PC-3 (cell line): ENCODE results near the gene KDM4B. TPM values are rescaled to one million over a fixed set of nuclear protein-coding genes. Genes with fewer than 3 reads are reported as not detected.

Experiments used
- ATAC-seq: fragments of 200-7000 bp; cut with Tn5 transposase; 2 replicates; pipeline ENCODE4 v1.9.1; 2020; ENCODE audit warnings: mild to moderate bottlenecking, moderate library complexity
- BruUV-seq: library from RNA; stranded (reverse); fragments of 400-500 nt; replicated peaks from 2 replicates; lab custom pipeline; 2021; lab: Mats Ljungman, UMichigan
- CTCF ChIA-PET: fragments of 300-600 bp; sonication (Branson Sonifier 250); formaldehyde crosslinking; loops from one replicate; lab custom pipeline; 2022; ENCODE audit warnings: antibody characterized with exemption; lab: Charles Lee
- POLR2A ChIA-PET: fragments of 300-600 bp; sonication (Branson Sonifier 250); formaldehyde crosslinking; loops from one replicate; lab custom pipeline; 2022; ENCODE audit warnings: antibody characterized with exemption; ENCODE audit not compliant: unreplicated experiment; lab: Charles Lee
- DNase-seq: peaks from one replicate; pipeline ENCODE4 v3.0.0-alpha.2; 2015
- H2AFZ ChIP-seq: fragments of 300-600 bp; sonication (generic); 2 replicates; pipeline ENCODE4 v1.6.0; 2016; ENCODE audit warnings: antibody characterized with exemption, low read length
- H3F3A ChIP-seq: fragments of 300-600 bp; sonication (generic); one replicate; pipeline ENCODE4 v1.6.0; 2017; ENCODE audit warnings: antibody characterized with exemption, low read length, control low read depth, mild to moderate bottlenecking; ENCODE audit not compliant: unreplicated experiment
- H3K27ac ChIP-seq: fragments of 300-600 bp; sonication (generic); 2 replicates; pipeline ENCODE4 v1.5.1; 2016; ENCODE audit warnings: mild to moderate bottlenecking, low read length
- H3K27me3 ChIP-seq: fragments of 300-600 bp; sonication (generic); 2 replicates; pipeline ENCODE4 v1.6.1; 2016; ENCODE audit warnings: low read length, mixed read lengths
- H3K36me3 ChIP-seq: fragments of 300-600 bp; sonication (generic); 2 replicates; pipeline ENCODE4 v1.6.1; 2016; ENCODE audit warnings: low read depth, mixed run types, low read length, mixed read lengths
- H3K4me1 ChIP-seq: fragments of 300-600 bp; sonication (generic); 2 replicates; pipeline ENCODE4 v1.5.1; 2016; ENCODE audit warnings: low read length; ENCODE audit not compliant: insufficient read depth
- H3K4me2 ChIP-seq: fragments of 300-600 bp; sonication (generic); 2 replicates; pipeline ENCODE4 v1.6.0; 2016; ENCODE audit warnings: low read length
- H3K4me3 ChIP-seq: fragments of 300-600 bp; sonication (generic); 2 replicates; pipeline ENCODE4 v1.5.1; 2016; ENCODE audit warnings: mild to moderate bottlenecking, low read length, mixed read lengths
- H3K79me2 ChIP-seq: fragments of 300-600 bp; sonication (generic); 2 replicates; pipeline ENCODE4 v1.6.1; 2017; ENCODE audit warnings: low read length, mixed read lengths
- H3K9ac ChIP-seq: fragments of 300-600 bp; sonication (generic); 2 replicates; pipeline ENCODE4 v1.6.0; 2016; ENCODE audit warnings: mild to moderate bottlenecking, low read length
- H3K9me2 ChIP-seq: fragments of 300-600 bp; sonication (generic); replicated peaks from 2 replicates; pipeline ENCODE4 v1.6.1; 2016; ENCODE audit warnings: mixed run types, low read length, mixed read lengths
- H3K9me3 ChIP-seq: fragments of 300-600 bp; sonication (generic); 2 replicates; pipeline ENCODE4 v1.6.1; 2016; ENCODE audit warnings: low read length, mixed read lengths
- H4K20me1 ChIP-seq: fragments of 300-600 bp; sonication (generic); 2 replicates; pipeline ENCODE4 v1.6.1; 2016; ENCODE audit warnings: low read length, mixed read lengths
- CTCF ChIP-seq: fragments of 300-600 bp; sonication (generic); conservative IDR thresholded peaks from 2 replicates; pipeline ENCODE4 v1.5.1; 2017; ENCODE audit warnings: antibody characterized with exemption, low read depth, mild to moderate bottlenecking, low read length
- EZH2 ChIP-seq: fragments of 300-600 bp; sonication (generic); IDR thresholded peaks from one replicate; pipeline ENCODE4 v1.6.1; 2017; ENCODE audit warnings: antibody characterized with exemption, mild to moderate bottlenecking, low read length; ENCODE audit not compliant: unreplicated experiment
- EZH2phosphoT487 ChIP-seq: fragments of 300-600 bp; sonication (generic); IDR thresholded peaks from 2 replicates; pipeline ENCODE4 v1.6.1; 2018; ENCODE audit warnings: mild to moderate bottlenecking, antibody characterized with exemption, low read length, borderline replicate concordance
- intact Hi-C: fragments of 100-400 bp; cut with micrococcal nuclease; formaldehyde crosslinking; loops from 2 replicates; pipeline ENCODE4 v1.9.0; 2023
- total RNA-seq: library from RNA; depleted of rRNA; stranded (reverse); fragments of >200 nt; gene quantifications from 2 replicates; pipeline ENCODE4 v1.2.3, GENCODE V29; 2014

KDM4B gene
- total RNA-seq, 1 experiment from 2014 or later, result 19.8 TPM

GRCh38 chr19:5177745-5178450 lies 209.0 kb downstream of the KDM4B start:
- Histone ChIP-seq H3K79me2 (no peaks in the 10 kb centered on the region), H3K9me2 (no peaks in the 10 kb centered on the region), H2AFZ (no peak overlapping the region), H3K4me2 (no peak overlapping the region), H3K36me3 (no peaks in the 10 kb centered on the region), H3K27ac (no peak overlapping the region), H3F3A (no peaks in the 10 kb centered on the region), H3K4me3 (no peak overlapping the region), H3K27me3 (no peaks in the 10 kb centered on the region), H3K9ac (no peak overlapping the region), H3K9me3 (no peaks in the 10 kb centered on the region), H4K20me1 (no peaks in the 10 kb centered on the region), H3K4me1 (peaks cover 22% of the 10 kb centered on the region)
- POLR2A ChIA-PET, result no interaction called here
- ATAC-seq (no peak), DNase-seq (no peak)
- BruUV-seq, result no TSS peak
- CTCF ChIA-PET, result no interaction called here
- intact Hi-C loops, result no loop called here
- no peak for TF ChIP-seq CTCF
- no peak for TF ChIP-seq EZH2phosphoT487
- no peak for TF ChIP-seq EZH2

- no peak overlapping the region for H3K9ac ChIP-seq
- H3K36me3 ChIP-seq, result no peaks in the 10 kb centered on the region
- no peaks in the 10 kb centered on the region for H4K20me1 ChIP-seq
- no peaks in the 10 kb centered on the region for H3K9me3 ChIP-seq
- ChIA-PET POLR2A (no interaction called here), CTCF (no interaction called here)
- no peak overlapping the region for H3K4me3 ChIP-seq
- H3F3A ChIP-seq, result no peaks in the 10 kb centered on the region
- ATAC-seq (no peak), DNase-seq (no peak)
- TF ChIP-seq EZH2phosphoT487 (no peak), EZH2 (no peak), CTCF (no peak)
- peaks cover 16% of the 10 kb centered on the region for H3K4me1 ChIP-seq
- no peaks in the 10 kb centered on the region for H3K79me2 ChIP-seq
- H2AFZ ChIP-seq, result no peak overlapping the region
- no peak overlapping the region for H3K4me2 ChIP-seq
- no peaks in the 10 kb centered on the region for H3K9me2 ChIP-seq
- no peak overlapping the region for H3K27ac ChIP-seq
- intact Hi-C loops, result no loop called here
- H3K27me3 ChIP-seq, result no peaks in the 10 kb centered on the region
- no TSS peak for BruUV-seq
These were observed 209.9 kb downstream of the KDM4B start for GRCh38 chr19:5178841-5179240.

GRCh38 chr19:5179256-5179655 lies 210.3 kb downstream of the KDM4B start:
- no peaks in the 10 kb centered on the region for H3K79me2 ChIP-seq
- intact Hi-C loops, result no loop called here
- H3K4me1 ChIP-seq, result peaks cover 13% of the 10 kb centered on the region
- no peak overlapping the region for H3K9ac ChIP-seq
- H4K20me1 ChIP-seq, result no peaks in the 10 kb centered on the region
- TF ChIP-seq EZH2, result no peak
- TF ChIP-seq CTCF, result no peak
- TF ChIP-seq EZH2phosphoT487, result no peak
- H3K9me3 ChIP-seq, result no peaks in the 10 kb centered on the region
- CTCF ChIA-PET, result no interaction called here
- H3K27me3 ChIP-seq, result no peaks in the 10 kb centered on the region
- BruUV-seq, result no TSS peak
- H3K27ac ChIP-seq, result no peak overlapping the region
- DNase-seq (no peak), ATAC-seq (no peak)
- no peak overlapping the region for H2AFZ ChIP-seq
- H3K9me2 ChIP-seq, result no peaks in the 10 kb centered on the region
- no peak overlapping the region for H3K4me2 ChIP-seq
- no peaks in the 10 kb centered on the region for H3F3A ChIP-seq
- H3K4me3 ChIP-seq, result no peak overlapping the region
- POLR2A ChIA-PET, result no interaction called here
- H3K36me3 ChIP-seq, result no peaks in the 10 kb centered on the region
